Subcutaneous abdominal adipose tissue (tissue), 5 donors: ENCODE results near the gene RGMA.

Experiments used
- H3K27ac ChIP-seq: one replicate; pipeline ENCODE4 v1.7.0; 2013; ENCODE audit warnings: low read depth, mild to moderate bottlenecking, inconsistent platforms, low read length, moderate library complexity
- H3K27me3 ChIP-seq, 5 donors: one replicate each; pipeline ENCODE4 v1.7.0; 2013; ENCODE audit warnings: low read length in 5 of 5, inconsistent platforms in 1 of 5; ENCODE audit not compliant: control insufficient read depth in 5 of 5, insufficient read depth in 4 of 5
- H3K36me3 ChIP-seq, 5 donors: one replicate each; pipeline ENCODE4 v1.7.0; 2013; ENCODE audit warnings: low read length in 5 of 5; ENCODE audit not compliant: control insufficient read depth in 5 of 5, insufficient read depth in 5 of 5
- H3K4me1 ChIP-seq, 5 donors: one replicate each; pipeline ENCODE4 v1.7.0; 2013; ENCODE audit warnings: low read length in 5 of 5, mild to moderate bottlenecking in 3 of 5, moderate library complexity in 1 of 5; ENCODE audit not compliant: control insufficient read depth in 5 of 5, insufficient read depth in 5 of 5
- H3K4me3 ChIP-seq, 5 donors: one replicate each; pipeline ENCODE4 v1.7.0; 2013; ENCODE audit warnings: low read length in 5 of 5, low read depth in 1 of 5
- H3K9ac ChIP-seq, 5 donors: one replicate each; pipeline ENCODE4 v1.7.0; 2013; ENCODE audit warnings: low read length in 5 of 5, mild to moderate bottlenecking in 4 of 5, moderate library complexity in 3 of 5
- H3K9me3 ChIP-seq, 5 donors: one replicate each; pipeline ENCODE4 v1.7.0; 2013; ENCODE audit warnings: low read length in 5 of 5; ENCODE audit not compliant: control insufficient read depth in 5 of 5
- donor health status: healthy.
- donor health status: healthy.
- donor health status: healthy.
- donor health status: healthy.
- donor health status: healthy.

The RGMA gene

DNA sequence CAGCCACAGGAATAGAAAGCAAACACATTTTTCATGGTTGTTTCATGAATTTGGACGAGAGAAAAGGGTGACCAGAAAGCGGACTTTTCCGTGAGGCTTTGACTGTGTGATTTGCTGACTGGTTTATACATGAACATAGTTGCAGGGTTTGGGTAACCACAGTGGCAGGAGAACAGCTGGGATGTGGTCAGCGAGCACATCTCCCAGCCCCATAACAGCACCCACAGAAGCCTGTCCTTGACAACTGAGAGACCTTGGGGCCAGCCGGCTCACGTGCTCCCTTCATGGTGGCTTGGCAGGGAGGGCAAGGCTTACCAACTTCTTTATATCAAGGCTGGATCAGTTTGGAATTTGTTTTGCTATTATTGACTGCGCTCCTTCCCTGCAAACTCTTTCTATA lies 13.2 kb upstream of the RGMA start:
- peaks cover 5 to 15% (median 12%) of the 10 kb centered on the region in 5 donors for H3K9me3 ChIP-seq
- H3K27me3 ChIP-seq: no peaks in the 10 kb centered on the region
- no peaks in the 10 kb centered on the region for H3K4me1 ChIP-seq
- no peak overlapping the region for H3K4me3 ChIP-seq
- H3K36me3 ChIP-seq: no peaks in the 10 kb centered on the region
- no peak overlapping the region for H3K9ac ChIP-seq
- no peak overlapping the region for H3K27ac ChIP-seq

- Histone ChIP-seq H3K27me3 (peaks cover 0 to 2% (median 0%) of the 10 kb centered on the region in 5 donors), H3K9ac (no peak overlapping the region), H3K4me1 (peaks cover 0 to 13% (median 8%) of the 10 kb centered on the region in 5 donors), H3K9me3 (peaks cover 0 to 2% (median 0%) of the 10 kb centered on the region in 5 donors), H3K4me3 (no peak overlapping the region), H3K36me3 (no peaks in the 10 kb centered on the region), H3K27ac (no peak overlapping the region)
Observed at GRCh38 chr15:93093765-93094164, 4.8 kb upstream of the RGMA start.

DNA sequence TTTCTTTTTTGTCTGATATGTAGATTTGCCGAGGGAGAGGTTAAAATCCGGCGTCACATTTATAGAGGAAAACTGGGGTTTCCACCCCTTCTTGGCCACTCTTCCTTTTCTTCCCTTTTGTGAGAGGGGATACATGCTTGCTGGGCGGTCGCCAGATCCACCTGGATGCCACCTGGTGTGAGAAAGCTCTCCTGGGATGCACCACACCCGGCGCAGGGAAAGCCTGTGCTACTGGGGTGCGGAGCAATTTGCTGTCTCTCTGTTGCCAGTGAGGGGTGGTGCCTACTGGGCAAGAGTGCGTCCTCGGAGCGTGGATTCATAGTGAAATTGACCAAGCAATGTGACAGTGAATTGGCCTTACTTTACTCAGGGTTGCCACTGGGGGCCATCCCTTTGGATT lies 2.5 kb upstream of the RGMA start:
- H3K27me3 ChIP-seq: peaks cover 0 to 9% (median 4%) of the 10 kb centered on the region in 5 donors
- peaks cover 0 to 27% (median 23%) of the 10 kb centered on the region in 5 donors for H3K4me1 ChIP-seq
- H3K9ac ChIP-seq: no peak overlapping the region
- H3K36me3 ChIP-seq: no peaks in the 10 kb centered on the region
- no peak overlapping the region for H3K27ac ChIP-seq
- H3K4me3 ChIP-seq: no peak overlapping the region
- H3K9me3 ChIP-seq: no peaks in the 10 kb centered on the region

- peaks cover 3 to 41% (median 39%) of the 10 kb centered on the region in 5 donors for H3K4me1 ChIP-seq
- no peak overlapping the region for H3K27ac ChIP-seq
- peak overlapping the region; percentile 10 to 53 (median 29) for H3K4me3 ChIP-seq
- H3K9me3 ChIP-seq: no peaks in the 10 kb centered on the region
- H3K27me3 ChIP-seq: peaks cover 0 to 14% (median 4%) of the 10 kb centered on the region in 5 donors
- no peak overlapping the region for H3K9ac ChIP-seq
- H3K36me3 ChIP-seq: no peaks in the 10 kb centered on the region
Observed at GRCh38 chr15:93089727-93090305, 805 bp upstream of the RGMA start.

GRCh38 chr15:93088200-93088980 lies 621 bp downstream of the RGMA start:
- H3K27me3 ChIP-seq: peaks cover 0 to 14% (median 4%) of the 10 kb centered on the region in 5 donors
- peak overlapping the region; percentile 51 to 69 (median 68) for H3K4me3 ChIP-seq
- H3K9me3 ChIP-seq: no peaks in the 10 kb centered on the region
- H3K27ac ChIP-seq: no peak overlapping the region
- no peaks in the 10 kb centered on the region for H3K36me3 ChIP-seq
- peak overlapping the region in 2 of 5 donors; percentile 20 to 32 for H3K9ac ChIP-seq
- H3K4me1 ChIP-seq: peaks cover 3 to 48% (median 42%) of the 10 kb centered on the region in 5 donors

- no peaks in the 10 kb centered on the region for H3K9me3 ChIP-seq
- no peak overlapping the region for H3K27ac ChIP-seq
- peaks cover 0 to 14% (median 4%) of the 10 kb centered on the region in 5 donors for H3K27me3 ChIP-seq
- H3K36me3 ChIP-seq: no peaks in the 10 kb centered on the region
- no peak overlapping the region for H3K9ac ChIP-seq
- H3K4me1 ChIP-seq: peaks cover 3 to 48% (median 42%) of the 10 kb centered on the region in 5 donors
- H3K4me3 ChIP-seq: peak overlapping the region; percentile 51 to 69 (median 68)
Observed at GRCh38 chr15:93087825-93088199, 1.2 kb downstream of the RGMA start.

GRCh38 chr15:93086791-93087190 lies 2.2 kb downstream of the RGMA start:
- peaks cover 0 to 14% (median 4%) of the 10 kb centered on the region in 5 donors for H3K27me3 ChIP-seq
- H3K9me3 ChIP-seq: no peaks in the 10 kb centered on the region
- H3K9ac ChIP-seq: no peak overlapping the region
- no peaks in the 10 kb centered on the region for H3K36me3 ChIP-seq
- peak overlapping the region in 1 of 5 donors; percentile 68 for H3K4me3 ChIP-seq
- H3K27ac ChIP-seq: no peak overlapping the region
- peaks cover 3 to 48% (median 42%) of the 10 kb centered on the region in 5 donors for H3K4me1 ChIP-seq

- Histone ChIP-seq H3K9ac (no peak overlapping the region), H3K27ac (no peak overlapping the region), H3K4me3 (no peak overlapping the region), H3K4me1 (peaks cover 3 to 48% (median 41%) of the 10 kb centered on the region in 5 donors), H3K27me3 (peaks cover 0 to 14% (median 4%) of the 10 kb centered on the region in 5 donors), H3K9me3 (no peaks in the 10 kb centered on the region), H3K36me3 (no peaks in the 10 kb centered on the region)
Observed at GRCh38 chr15:93085692-93086091, 3.3 kb downstream of the RGMA start.

DNA sequence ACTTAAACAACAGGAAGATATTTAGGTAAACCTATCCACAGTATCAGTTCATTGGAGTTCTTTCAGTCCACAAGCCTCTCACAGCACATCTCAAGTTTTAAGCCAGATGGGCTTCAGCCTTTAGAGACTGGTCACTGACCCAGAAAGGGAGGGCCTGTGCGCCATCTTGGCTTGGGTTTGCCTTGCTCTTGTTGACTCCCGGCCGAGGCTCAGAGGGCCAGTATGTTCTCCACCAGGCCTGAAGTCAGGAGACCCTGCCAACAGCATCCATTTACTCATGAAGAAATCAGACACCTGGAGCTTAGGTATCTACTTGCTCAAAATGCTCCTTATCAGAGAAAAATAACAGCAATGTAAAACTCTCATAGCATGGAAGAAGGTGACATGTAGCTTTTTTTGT lies 6.2 kb downstream of the RGMA start:
- Histone ChIP-seq H3K4me3 (no peak overlapping the region), H3K36me3 (no peaks in the 10 kb centered on the region), H3K9ac (no peak overlapping the region), H3K4me1 (peaks cover 3 to 28% (median 20%) of the 10 kb centered on the region in 5 donors), H3K27ac (no peak overlapping the region), H3K27me3 (peaks cover 0 to 14% (median 4%) of the 10 kb centered on the region in 5 donors), H3K9me3 (no peaks in the 10 kb centered on the region)

DNA sequence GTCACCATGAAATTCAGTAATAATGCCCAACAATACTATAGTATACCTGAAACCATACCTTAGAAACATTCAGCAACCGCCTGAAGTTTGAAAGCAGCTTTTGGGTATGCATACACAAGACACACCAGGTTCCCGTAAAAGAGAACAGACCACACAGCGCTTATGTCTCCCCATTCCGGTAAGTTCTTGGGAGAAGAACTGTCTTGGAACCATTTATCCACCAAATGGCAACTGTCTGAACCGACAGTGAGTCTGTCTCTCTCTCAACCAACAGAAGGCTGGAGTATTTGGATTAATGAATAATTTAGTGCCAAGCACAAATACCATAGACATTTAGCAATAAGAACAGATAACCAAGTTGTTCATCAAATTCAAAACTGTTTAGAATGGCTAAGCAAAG lies 7.6 kb downstream of the RGMA start:
- no peak overlapping the region for H3K27ac ChIP-seq
- no peak overlapping the region for H3K9ac ChIP-seq

More for the DNA sequence above, 7.6 kb downstream of the RGMA start:
- Histone ChIP-seq H3K36me3 (no peaks in the 10 kb centered on the region), H3K9me3 (no peaks in the 10 kb centered on the region), H3K4me1 (peaks cover 2 to 24% (median 15%) of the 10 kb centered on the region in 5 donors), H3K4me3 (no peak overlapping the region), H3K27me3 (peaks cover 0 to 5% (median 0%) of the 10 kb centered on the region in 5 donors)
